GM18502 (cell line): ENCODE data around the gene PSMD1.
"Not testable (repeated sequence)": the region's sequence is repeated elsewhere in the genome, so short reads cannot be mapped to it uniquely, and the experiment has no call there.

Experiments used
- ATAC-seq: cut with Tn5 transposase; IDR thresholded peaks from one replicate; pipeline ENCODE4 v1.9.1; 2021; ENCODE audit warnings: mild to moderate bottlenecking; ENCODE audit not compliant: unreplicated experiment, poor library complexity

The PSMD1 gene

GRCh38 chr2:231056453-231057416 lies at the start of gene PSMD1:
Gene PSMD1 (plus strand): TSS chr2:231056867. CDS start chr2:231057026, 159 bp downstream.
- ATAC-seq: peak; percentile 74

- ATAC-seq: no peak
Observed at GRCh38 chr2:231007286-231008098, 49.2 kb upstream of the PSMD1 start.

GRCh38 chr2:231008131-231008530 lies 48.5 kb upstream of the PSMD1 start:
- no peak for ATAC-seq

GRCh38 chr2:231009236-231009919 lies 47.3 kb upstream of the PSMD1 start:
- no peak for ATAC-seq

GRCh38 chr2:231010201-231010730 lies 46.4 kb upstream of the PSMD1 start:
- no peak for ATAC-seq

GRCh38 chr2:231011526-231011925 lies 45.1 kb upstream of the PSMD1 start:
- no peak for ATAC-seq

- no peak for ATAC-seq
Observed at GRCh38 chr2:231012463-231012862, 44.2 kb upstream of the PSMD1 start.

GRCh38 chr2:231013820-231014219 lies 42.8 kb upstream of the PSMD1 start:
- no peak for ATAC-seq

- ATAC-seq: no peak
Observed at GRCh38 chr2:231015478-231015877, 41.2 kb upstream of the PSMD1 start.

- ATAC-seq: no peak
Observed at GRCh38 chr2:231015926-231016325, 40.7 kb upstream of the PSMD1 start.

- no peak for ATAC-seq
Observed at GRCh38 chr2:231016566-231017230, 40.0 kb upstream of the PSMD1 start.

- ATAC-seq: no peak
Observed at GRCh38 chr2:231017231-231017598, 39.5 kb upstream of the PSMD1 start.

GRCh38 chr2:231018184-231018583 lies 38.5 kb upstream of the PSMD1 start:
- ATAC-seq: no peak

GRCh38 chr2:231025059-231025458 lies 31.6 kb upstream of the PSMD1 start:
- ATAC-seq: not testable (repeated sequence)

- ATAC-seq: no peak
Observed at GRCh38 chr2:231028889-231029288, 27.8 kb upstream of the PSMD1 start.

- ATAC-seq: no peak
Observed at GRCh38 chr2:231029563-231029962, 27.1 kb upstream of the PSMD1 start.

GRCh38 chr2:231030725-231031124 lies 25.9 kb upstream of the PSMD1 start:
- ATAC-seq: no peak

GRCh38 chr2:231032575-231033140 lies 24.0 kb upstream of the PSMD1 start:
- ATAC-seq: no peak
